Activated naive CD8-positive, alpha-beta T cell treated with anti-CD3 and anti-CD28 coated beads, Interleukin-2, amount 10 ng/mL, durations not matched to agents 7 days and 5 days (primary cell): ENCODE measurements around the gene TFAP2A. TPM values are rescaled to one million over a fixed set of nuclear protein-coding genes. Genes with fewer than 3 reads are reported as not detected.

Experiments used
- ATAC-seq: fragments of 150-1000 bp; cut with Tn5 transposase; one replicate; pipeline ENCODE4 v1.10.0; 2021; ENCODE audit warnings: low read depth, moderate library complexity
- POLR2A ChIA-PET: fragments of 350-600 bp; sonication (Branson Sonifier 250); formaldehyde crosslinking; loops from one replicate; lab custom pipeline; 2021; ENCODE audit warnings: antibody characterized with exemption; lab: Charles Lee
- DNase-seq: peaks from one replicate; pipeline ENCODE4 v3.0.0; 2021
- H3K27ac Mint-ChIP-seq: one replicate; pipeline ENCODE4 v1.8.0; 2022; ENCODE audit warnings: mild to moderate bottlenecking, mixed read lengths
- H3K27me3 Mint-ChIP-seq: one replicate; pipeline ENCODE4 v1.8.0; 2022; ENCODE audit warnings: mild to moderate bottlenecking, moderate library complexity, mixed read lengths
- H3K36me3 Mint-ChIP-seq: one replicate; pipeline ENCODE4 v1.8.0; 2021; ENCODE audit warnings: mild to moderate bottlenecking, mixed read lengths
- H3K4me1 Mint-ChIP-seq: one replicate; pipeline ENCODE4 v1.8.0; 2021; ENCODE audit warnings: mixed read lengths
- H3K4me3 Mint-ChIP-seq: one replicate; pipeline ENCODE4 v1.8.0; 2022; ENCODE audit warnings: mild to moderate bottlenecking, moderate library complexity, mixed read lengths
- H3K9me3 Mint-ChIP-seq: one replicate; pipeline ENCODE4 v1.8.0; 2021; ENCODE audit warnings: mixed read lengths
- total RNA-seq, 2 experiments: library from RNA; stranded (reverse); gene quantifications; one replicate each; pipeline ENCODE4 v1.2.3, GENCODE V29; 2021

The TFAP2A gene
- total RNA-seq, 2 experiments from 2014 or later = not detected

GRCh38 chr6:10384610-10385523 is 30.0 kb downstream of the TFAP2A start:
- Mint-ChIP-seq H3K27ac (peak overlapping the region; percentile 29), H3K4me3 (no peak overlapping the region), H3K36me3 (peaks cover 4% of the 10 kb centered on the region), H3K9me3 (peaks cover 3% of the 10 kb centered on the region), H3K27me3 (peaks cover 88% of the 10 kb centered on the region), H3K4me1 (peaks cover 2% of the 10 kb centered on the region)
- DNase-seq (no peak), ATAC-seq (no peak)
- POLR2A ChIA-PET = no interaction called here

- Mint-ChIP-seq H3K4me3 (no peak overlapping the region), H3K36me3 (peaks cover 2% of the 10 kb centered on the region), H3K27me3 (peaks cover 81% of the 10 kb centered on the region), H3K4me1 (peaks cover 2% of the 10 kb centered on the region), H3K9me3 (peaks cover 2% of the 10 kb centered on the region), H3K27ac (peak overlapping the region; percentile 29)
- no peak for ATAC-seq
- POLR2A ChIA-PET = no interaction called here
- no peak for DNase-seq
These were observed 30.7 kb downstream of the TFAP2A start for GRCh38 chr6:10384091-10384609.

- no peak overlapping the region for H3K4me3 Mint-ChIP-seq
- POLR2A ChIA-PET = no interaction called here
- H3K36me3 Mint-ChIP-seq = peaks cover 2% of the 10 kb centered on the region
- no peak for ATAC-seq
- peaks cover 74% of the 10 kb centered on the region for H3K27me3 Mint-ChIP-seq
- DNase-seq = no peak
- H3K9me3 Mint-ChIP-seq = peaks cover 2% of the 10 kb centered on the region
- peak overlapping the region; percentile 29 for H3K27ac Mint-ChIP-seq
- H3K4me1 Mint-ChIP-seq = peaks cover 2% of the 10 kb centered on the region
These were observed 31.4 kb downstream of the TFAP2A start for GRCh38 chr6:10383331-10384090.

GRCh38 chr6:10382728-10383330 is 32.0 kb downstream of the TFAP2A start:
- ATAC-seq (no peak), DNase-seq (no peak)
- Mint-ChIP-seq H3K36me3 (peaks cover 2% of the 10 kb centered on the region), H3K4me3 (no peak overlapping the region), H3K27me3 (peaks cover 70% of the 10 kb centered on the region), H3K27ac (peak overlapping the region; percentile 36), H3K4me1 (peaks cover 2% of the 10 kb centered on the region), H3K9me3 (peaks cover 2% of the 10 kb centered on the region)
- POLR2A ChIA-PET = no interaction called here

- Mint-ChIP-seq H3K4me1 (peaks cover 2% of the 10 kb centered on the region), H3K4me3 (no peak overlapping the region), H3K9me3 (peaks cover 2% of the 10 kb centered on the region), H3K27me3 (peaks cover 67% of the 10 kb centered on the region), H3K36me3 (peaks cover 2% of the 10 kb centered on the region), H3K27ac (peak overlapping the region; percentile 36)
- no peak for ATAC-seq
- POLR2A ChIA-PET = no interaction called here
- DNase-seq = no peak
These were observed 32.6 kb downstream of the TFAP2A start for GRCh38 chr6:10382322-10382721.

- peaks cover 2% of the 10 kb centered on the region for H3K9me3 Mint-ChIP-seq
- POLR2A ChIA-PET = no interaction called here
- H3K36me3 Mint-ChIP-seq = peaks cover 2% of the 10 kb centered on the region
- no peak overlapping the region for H3K27ac Mint-ChIP-seq
- peaks cover 62% of the 10 kb centered on the region for H3K27me3 Mint-ChIP-seq
- H3K4me3 Mint-ChIP-seq = no peak overlapping the region
- no peak for ATAC-seq
- peak; percentile 36 for DNase-seq
- H3K4me1 Mint-ChIP-seq = peaks cover 2% of the 10 kb centered on the region
These were observed 33.1 kb downstream of the TFAP2A start for GRCh38 chr6:10381830-10382208.

GRCh38 chr6:10381133-10381829 is 33.6 kb downstream of the TFAP2A start:
- POLR2A ChIA-PET = no interaction called here
- peak overlapping the region; percentile 8 for H3K27ac Mint-ChIP-seq
- peaks cover 57% of the 10 kb centered on the region for H3K27me3 Mint-ChIP-seq
- DNase-seq (peak; percentile 37), ATAC-seq (no peak)
- H3K36me3 Mint-ChIP-seq = peaks cover 2% of the 10 kb centered on the region
- H3K9me3 Mint-ChIP-seq = peaks cover 2% of the 10 kb centered on the region
- peaks cover 2% of the 10 kb centered on the region for H3K4me1 Mint-ChIP-seq
- H3K4me3 Mint-ChIP-seq = no peak overlapping the region

GRCh38 chr6:10375391-10375969 is 39.4 kb downstream of the TFAP2A start:
- Mint-ChIP-seq H3K4me1 (no peaks in the 10 kb centered on the region), H3K36me3 (no peaks in the 10 kb centered on the region), H3K27me3 (peaks cover 10% of the 10 kb centered on the region), H3K27ac (no peak overlapping the region), H3K9me3 (no peaks in the 10 kb centered on the region), H3K4me3 (no peak overlapping the region)
- POLR2A ChIA-PET = no interaction called here
- ATAC-seq (no peak), DNase-seq (no peak)

GRCh38 chr6:10373642-10374359 is 41.1 kb downstream of the TFAP2A start:
- Mint-ChIP-seq H3K4me1 (no peaks in the 10 kb centered on the region), H3K4me3 (no peak overlapping the region), H3K9me3 (peaks cover 2% of the 10 kb centered on the region), H3K27me3 (peaks cover 4% of the 10 kb centered on the region), H3K27ac (no peak overlapping the region), H3K36me3 (no peaks in the 10 kb centered on the region)
- ATAC-seq (no peak), DNase-seq (no peak)
- POLR2A ChIA-PET = no interaction called here

GRCh38 chr6:10369896-10370295 is 45.0 kb downstream of the TFAP2A start:
- Mint-ChIP-seq H3K36me3 (no peaks in the 10 kb centered on the region), H3K4me1 (no peaks in the 10 kb centered on the region), H3K9me3 (peaks cover 5% of the 10 kb centered on the region), H3K27me3 (peaks cover 4% of the 10 kb centered on the region), H3K4me3 (no peak overlapping the region), H3K27ac (no peak overlapping the region)
- no peak for ATAC-seq
- POLR2A ChIA-PET = no interaction called here
- no peak for DNase-seq

GRCh38 chr6:10368861-10369260 is 46.0 kb downstream of the TFAP2A start:
- H3K4me1 Mint-ChIP-seq = no peaks in the 10 kb centered on the region
- ATAC-seq (no peak), DNase-seq (no peak)
- no peak overlapping the region for H3K27ac Mint-ChIP-seq
- peaks cover under 1% of the 10 kb centered on the region for H3K27me3 Mint-ChIP-seq
- peaks cover 5% of the 10 kb centered on the region for H3K9me3 Mint-ChIP-seq
- no peak overlapping the region for H3K4me3 Mint-ChIP-seq
- POLR2A ChIA-PET = no interaction called here
- H3K36me3 Mint-ChIP-seq = no peaks in the 10 kb centered on the region

GRCh38 chr6:10363911-10364310 is 51.0 kb downstream of the TFAP2A start:
- Mint-ChIP-seq H3K9me3 (peaks cover 2% of the 10 kb centered on the region), H3K27me3 (no peaks in the 10 kb centered on the region), H3K4me1 (no peaks in the 10 kb centered on the region), H3K36me3 (no peaks in the 10 kb centered on the region), H3K27ac (no peak overlapping the region), H3K4me3 (no peak overlapping the region)
- POLR2A ChIA-PET = no interaction called here
- ATAC-seq (no peak), DNase-seq (no peak)
